ENCODE data around the gene EBNA1BP2.

- TF ChIP-seq, protein P1, sequence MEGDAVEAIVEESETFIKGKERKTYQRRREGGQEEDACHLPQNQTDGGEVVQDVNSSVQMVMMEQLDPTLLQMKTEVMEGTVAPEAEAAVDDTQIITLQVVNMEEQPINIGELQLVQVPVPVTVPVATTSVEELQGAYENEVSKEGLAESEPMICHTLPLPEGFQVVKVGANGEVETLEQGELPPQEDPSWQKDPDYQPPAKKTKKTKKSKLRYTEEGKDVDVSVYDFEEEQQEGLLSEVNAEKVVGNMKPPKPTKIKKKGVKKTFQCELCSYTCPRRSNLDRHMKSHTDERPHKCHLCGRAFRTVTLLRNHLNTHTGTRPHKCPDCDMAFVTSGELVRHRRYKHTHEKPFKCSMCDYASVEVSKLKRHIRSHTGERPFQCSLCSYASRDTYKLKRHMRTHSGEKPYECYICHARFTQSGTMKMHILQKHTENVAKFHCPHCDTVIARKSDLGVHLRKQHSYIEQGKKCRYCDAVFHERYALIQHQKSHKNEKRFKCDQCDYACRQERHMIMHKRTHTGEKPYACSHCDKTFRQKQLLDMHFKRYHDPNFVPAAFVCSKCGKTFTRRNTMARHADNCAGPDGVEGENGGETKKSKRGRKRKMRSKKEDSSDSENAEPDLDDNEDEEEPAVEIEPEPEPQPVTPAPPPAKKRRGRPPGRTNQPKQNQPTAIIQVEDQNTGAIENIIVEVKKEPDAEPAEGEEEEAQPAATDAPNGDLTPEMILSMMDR (IDR thresholded peaks at IDR 0.05; ENCODE audit: extremely low read depth in 1 of 2, insufficient read depth in 1 of 2, low read depth in 1 of 2, low read length in 2 of 2): no peak
- TF ChIP-seq POLR2A (IDR thresholded peaks at IDR 0.05; ENCODE audit: low read depth, low read length) (no peak), POLR2AphosphoS5 (IDR thresholded peaks at IDR 0.05; ENCODE audit: insufficient read depth, low read depth, low read length) (no peak)
- TF ChIP-seq, protein P2, sequence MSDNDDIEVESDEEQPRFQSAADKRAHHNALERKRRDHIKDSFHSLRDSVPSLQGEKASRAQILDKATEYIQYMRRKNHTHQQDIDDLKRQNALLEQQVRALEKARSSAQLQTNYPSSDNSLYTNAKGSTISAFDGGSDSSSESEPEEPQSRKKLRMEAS (IDR thresholded peaks at IDR 0.05; ENCODE audit: insufficient read depth, insufficient read length): no peak
Observed at GRCh38 chr1:43221797-43222196, 49.7 kb upstream of the EBNA1BP2 start.
